Body of pancreas (tissue), 4 donors: ENCODE data around the gene CYB5RL. TPM values are rescaled to one million over a fixed set of nuclear protein-coding genes. Genes with fewer than 3 reads are reported as not detected.

ENCODE experiments used
- ATAC-seq: fragments of 150-250 bp; one replicate; pipeline ENCODE4 v1.9.1; 2016
- DNase-seq, 4 donors: peaks; one replicate each; pipeline ENCODE4 v3.0.0-alpha.2; 2019
- H3K27ac ChIP-seq, 4 donors: fragments of 200-600 bp; sonication (generic); 1 replicate in 3 of 4; 2 replicates in 1 of 4; pipeline versions ENCODE4 v1.5.1 to v1.6.1; 2016 to 2019; ENCODE audit warnings: mild to moderate bottlenecking in 1 of 4, mixed read lengths in 1 of 4, moderate library complexity in 1 of 4
- H3K27me3 ChIP-seq, 2 donors: fragments of 200-600 bp; sonication (generic); one replicate each; pipeline ENCODE4 v1.6.0; 2016; ENCODE audit warnings: mild to moderate bottlenecking in 1 of 2
- H3K36me3 ChIP-seq, 2 donors: fragments of 200-600 bp; sonication (generic); replicated peaks in 1 of 2; 2 replicates each; pipeline ENCODE4 v1.5.1; 2016; ENCODE audit warnings: low read depth in 2 of 2; ENCODE audit not compliant: insufficient read depth in 1 of 2
- H3K4me1 ChIP-seq: fragments of 200-600 bp; sonication (generic); one replicate; pipeline ENCODE4 v1.6.0; 2016
- H3K4me3 ChIP-seq, 2 donors: fragments of 200-600 bp; sonication (generic); 1 replicate in 1 of 2; 2 replicates in 1 of 2; pipeline ENCODE4 v1.5.1; 2016 to 2019
- H3K9me3 ChIP-seq, 3 donors: fragments of 200-600 bp; sonication (generic); 1 replicate in 2 of 3; 2 replicates in 1 of 3; pipeline ENCODE4 v1.5.1; 2016
- POLR2A ChIP-seq, 3 donors: fragments of 450-650 bp; IDR thresholded peaks; one replicate each; pipeline ENCODE4 v1.6.1; 2016; ENCODE audit warnings: antibody characterized with exemption in 3 of 3, mild to moderate bottlenecking in 2 of 3
- WGBS, 2 donors: methylation state at CpG; one replicate each; pipeline ENCODE4 v1.1.5; 2017; 5-methylcytosine and 5-hydroxymethylcytosine counted together
- intact Hi-C: fragments of 100-400 bp; cut with DNase I; formaldehyde crosslinking; loops from one replicate; pipeline ENCODE4 v1.15.1; 2023
- total RNA-seq, 2 donors: library from RNA; depleted of rRNA; stranded (reverse); fragments of >200 nt; gene quantifications; one replicate each; pipeline ENCODE4 v1.1.0, GENCODE V29; 2016
- TF ChIP-seq, protein P1 (sequence below), 7 experiments: fragments of 450-650 bp in 4 of 7; fragments of 200-600 bp in 3 of 7; sonication (generic) in 3 of 7; IDR thresholded peaks; one replicate each; pipeline ENCODE4 v1.5.1; 2016 to 2019; ENCODE audit warnings: antibody characterized with exemption in 7 of 7

Gene CYB5RL, protein sequence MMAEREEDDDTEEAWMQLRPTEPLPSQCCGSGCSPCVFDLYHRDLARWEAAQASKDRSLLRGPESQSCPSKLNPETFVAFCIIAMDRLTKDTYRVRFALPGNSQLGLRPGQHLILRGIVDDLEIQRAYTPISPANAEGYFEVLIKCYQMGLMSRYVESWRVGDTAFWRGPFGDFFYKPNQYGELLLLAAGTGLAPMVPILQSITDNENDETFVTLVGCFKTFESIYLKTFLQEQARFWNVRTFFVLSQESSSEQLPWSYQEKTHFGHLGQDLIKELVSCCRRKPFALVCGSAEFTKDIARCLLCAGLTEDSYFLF
- total RNA-seq, result 10 to 100 TPM in 1 of 2 donors, 1 to 10 TPM in 1; 6.5 to 13.2 TPM

DNA sequence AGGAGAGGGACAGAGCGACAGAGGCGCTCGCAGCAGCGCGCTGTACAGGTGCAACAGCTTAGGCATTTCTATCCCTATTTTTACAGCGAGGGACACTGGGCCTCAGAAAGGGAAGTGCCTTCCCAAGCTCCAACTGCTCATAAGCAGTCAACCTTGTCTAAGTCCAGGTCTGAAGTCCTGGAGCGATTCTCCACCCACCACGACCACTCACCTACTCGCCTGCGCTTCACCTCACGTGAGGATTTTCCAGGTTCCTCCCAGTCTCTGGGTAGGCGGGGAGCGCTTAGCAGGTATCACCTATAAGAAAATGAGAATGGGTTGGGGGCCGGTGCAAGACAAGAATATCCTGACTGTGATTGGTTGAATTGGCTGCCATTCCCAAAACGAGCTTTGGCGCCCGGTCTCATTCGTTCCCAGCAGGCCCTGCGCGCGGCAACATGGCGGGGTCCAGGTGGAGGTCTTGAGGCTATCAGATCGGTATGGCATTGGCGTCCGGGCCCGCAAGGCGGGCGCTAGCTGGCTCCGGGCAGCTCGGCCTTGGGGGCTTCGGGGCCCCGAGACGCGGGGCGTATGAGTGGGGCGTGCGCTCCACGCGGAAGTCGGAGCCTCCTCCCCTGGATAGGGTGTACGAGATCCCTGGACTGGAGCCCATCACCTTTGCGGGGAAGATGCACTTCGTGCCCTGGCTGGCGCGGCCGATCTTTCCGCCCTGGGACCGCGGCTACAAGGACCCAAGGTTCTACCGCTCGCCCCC lies at the start of gene CYB5RL, which contains the start of gene MRPL37:
Gene CYB5RL, minus strand, starts transcription at position 266 of the 754 bp plus-strand sequence. CDS start 4,414 bp downstream, outside the sequence.
Gene MRPL37, plus strand, starts transcription at position 403 of the 754 bp plus-strand sequence. Its CDS starts 77 bp downstream, at position 480.
- no peaks in the 10 kb centered on the region for H3K27me3 ChIP-seq
- peak within 1 kb of the TSS; percentile 95 to 99 for H3K4me3 ChIP-seq
- WGBS, 2 donors, result 0% methylated on average over 10 to 51 of the region's 51 CpGs
- intact Hi-C loops, result loop anchor here (10.0 kb wide), 1 partner anchor 135 kb away; no protein-coding TSS in a partner anchor
- peak in 2 of 3 donors; percentile 73 to 74 for TF ChIP-seq POLR2A (IDR thresholded peaks at IDR 0.05)
- TF ChIP-seq, protein P1, sequence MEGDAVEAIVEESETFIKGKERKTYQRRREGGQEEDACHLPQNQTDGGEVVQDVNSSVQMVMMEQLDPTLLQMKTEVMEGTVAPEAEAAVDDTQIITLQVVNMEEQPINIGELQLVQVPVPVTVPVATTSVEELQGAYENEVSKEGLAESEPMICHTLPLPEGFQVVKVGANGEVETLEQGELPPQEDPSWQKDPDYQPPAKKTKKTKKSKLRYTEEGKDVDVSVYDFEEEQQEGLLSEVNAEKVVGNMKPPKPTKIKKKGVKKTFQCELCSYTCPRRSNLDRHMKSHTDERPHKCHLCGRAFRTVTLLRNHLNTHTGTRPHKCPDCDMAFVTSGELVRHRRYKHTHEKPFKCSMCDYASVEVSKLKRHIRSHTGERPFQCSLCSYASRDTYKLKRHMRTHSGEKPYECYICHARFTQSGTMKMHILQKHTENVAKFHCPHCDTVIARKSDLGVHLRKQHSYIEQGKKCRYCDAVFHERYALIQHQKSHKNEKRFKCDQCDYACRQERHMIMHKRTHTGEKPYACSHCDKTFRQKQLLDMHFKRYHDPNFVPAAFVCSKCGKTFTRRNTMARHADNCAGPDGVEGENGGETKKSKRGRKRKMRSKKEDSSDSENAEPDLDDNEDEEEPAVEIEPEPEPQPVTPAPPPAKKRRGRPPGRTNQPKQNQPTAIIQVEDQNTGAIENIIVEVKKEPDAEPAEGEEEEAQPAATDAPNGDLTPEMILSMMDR (IDR thresholded peaks at IDR 0.05), result peak in 1 of 7 experiments; percentile 7
- ATAC-seq, result peak; percentile 99
- H3K9me3 ChIP-seq, result no peaks in the 10 kb centered on the region
- H3K27ac ChIP-seq, result peak within 1 kb of the TSS; percentile 65 to 86 (median 84)
- peak; percentile 93 to 97 (median 94) for DNase-seq
- peaks cover 30% of the 10 kb centered on the region for H3K4me1 ChIP-seq
- H3K36me3 ChIP-seq, result peaks cover 0 to 8% of the 10 kb centered on the region in 2 donors

DNA sequence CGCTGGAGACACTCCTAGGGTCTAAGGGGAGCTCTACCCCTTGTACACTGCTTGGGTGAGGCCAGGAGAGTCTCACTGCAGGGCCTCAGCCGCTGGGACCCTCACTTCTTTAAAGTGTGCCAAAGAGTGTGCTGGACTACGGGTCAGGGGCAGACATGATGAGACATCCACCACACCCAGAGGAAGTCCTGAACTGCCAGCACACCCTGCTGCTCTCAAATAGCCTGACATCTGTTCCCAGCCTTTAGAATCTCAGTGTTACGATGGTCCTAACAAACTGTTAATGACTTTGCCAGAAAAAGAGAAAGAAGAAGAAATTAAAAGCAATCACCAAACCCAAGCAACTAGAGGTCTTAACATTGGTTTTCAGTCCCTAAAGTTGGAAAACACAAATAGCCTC lies 49.1 kb upstream of the CYB5RL start:
- DNase-seq (no peak), ATAC-seq (no peak)
- no peaks in the 10 kb centered on the region for H3K4me1 ChIP-seq
- no peak overlapping the region for H3K27ac ChIP-seq
- no peaks in the 10 kb centered on the region for H3K27me3 ChIP-seq
- H3K9me3 ChIP-seq, result no peaks in the 10 kb centered on the region
- intact Hi-C loops, result no loop called here
- H3K4me3 ChIP-seq, result no peak overlapping the region
- no peak for TF ChIP-seq POLR2A (IDR thresholded peaks at IDR 0.05)
- TF ChIP-seq, protein P1 (IDR thresholded peaks at IDR 0.05), result no peak
- peaks cover 0 to 2% of the 10 kb centered on the region in 2 donors for H3K36me3 ChIP-seq
- WGBS, 2 donors, result 78 to 89% methylated on average over 4 of the region's 4 CpGs

DNA sequence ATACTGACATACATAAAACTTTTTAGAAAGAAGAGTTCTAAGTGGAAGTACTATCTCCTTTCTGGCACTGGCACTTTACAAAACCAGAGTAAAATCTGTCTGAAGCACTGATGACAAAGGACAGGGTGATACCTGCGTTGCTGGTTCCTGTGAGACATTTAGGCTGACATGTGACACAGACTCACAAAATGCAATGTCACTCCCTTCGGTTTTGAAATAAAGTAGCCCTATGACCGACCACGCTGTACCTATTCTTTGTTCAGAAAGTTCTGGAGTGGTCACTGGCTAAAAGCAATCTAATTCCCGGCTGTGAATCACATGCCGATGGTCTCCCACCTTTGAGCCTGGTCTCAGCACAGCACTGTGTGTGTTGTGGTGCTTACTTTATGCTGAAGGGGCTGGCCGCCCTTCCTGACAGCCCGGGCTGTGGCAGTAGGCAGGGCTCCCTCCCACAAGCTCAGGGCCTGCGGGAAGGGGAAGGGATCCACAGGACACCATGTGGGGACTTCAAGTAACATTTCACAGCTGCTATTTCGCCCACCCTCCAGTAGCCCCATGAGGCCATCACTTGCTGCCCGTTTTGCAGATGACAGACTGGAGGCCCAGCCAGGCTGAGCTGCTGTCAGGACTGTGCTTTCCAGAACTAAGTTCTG lies 48.2 kb upstream of the CYB5RL start:
- Histone ChIP-seq H3K4me1 (no peaks in the 10 kb centered on the region), H3K27ac (no peak overlapping the region), H3K27me3 (no peaks in the 10 kb centered on the region), H3K36me3 (peaks cover 0 to 2% of the 10 kb centered on the region in 2 donors), H3K9me3 (no peaks in the 10 kb centered on the region), H3K4me3 (no peak overlapping the region)
- TF ChIP-seq POLR2A (IDR thresholded peaks at IDR 0.05), result no peak
- TF ChIP-seq, protein P1 (IDR thresholded peaks at IDR 0.05), result no peak
- no peak for DNase-seq
- 81 to 82% methylated on average over 7 to 11 of the region's 11 CpGs for WGBS, 2 donors
- intact Hi-C loops, result no loop called here
- no peak for ATAC-seq

DNA sequence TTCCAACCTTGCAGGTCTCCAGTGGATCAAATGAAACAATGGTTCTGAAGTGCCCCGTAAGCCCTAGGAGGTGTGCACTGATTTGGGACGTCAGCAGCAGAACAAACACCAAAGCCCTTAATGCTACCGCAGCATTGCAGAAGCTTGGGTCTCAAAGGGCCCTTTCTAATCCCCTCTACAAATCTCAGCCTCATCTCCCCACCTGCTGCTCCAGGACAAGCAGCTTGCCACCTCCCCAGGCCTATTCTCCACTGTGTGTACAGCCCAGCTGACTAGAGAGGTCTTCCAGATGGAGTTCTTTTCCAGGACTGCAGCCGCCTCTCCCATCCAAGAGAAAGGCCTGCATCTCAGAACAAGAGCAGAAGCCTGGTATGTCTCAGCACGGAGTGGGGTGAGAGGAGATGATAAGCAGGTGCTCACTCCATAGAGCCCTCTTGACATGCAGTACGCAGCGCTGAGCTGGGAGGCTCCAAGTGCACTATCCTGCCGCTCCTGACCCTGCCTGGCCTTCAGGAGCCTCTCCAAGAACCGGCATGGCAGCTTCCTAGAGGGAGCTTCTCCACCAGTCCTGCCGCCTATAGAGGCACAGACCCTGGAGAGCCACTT lies 46.4 kb upstream of the CYB5RL start:
- no peak for TF ChIP-seq POLR2A (IDR thresholded peaks at IDR 0.05)
- TF ChIP-seq, protein P1 (IDR thresholded peaks at IDR 0.05), result no peak
- DNase-seq (no peak), ATAC-seq (no peak)
- WGBS, 2 donors, result 85 to 87% methylated on average over 4 to 10 of the region's 10 CpGs
- Histone ChIP-seq H3K4me3 (no peak overlapping the region), H3K9me3 (no peaks in the 10 kb centered on the region), H3K4me1 (no peaks in the 10 kb centered on the region), H3K27me3 (no peaks in the 10 kb centered on the region), H3K27ac (no peak overlapping the region), H3K36me3 (peaks cover 0 to 2% of the 10 kb centered on the region in 2 donors)
- intact Hi-C loops, result no loop called here
